ENCODE data around the gene PELI3.
A peak's percentile ranks its signal among the peaks of the same experiment; 100 is the strongest.
"Not testable (repeated sequence)": the region's sequence is repeated elsewhere in the genome, so short reads cannot be mapped to it uniquely, and the experiment has no call there.

PELI3 gene

GRCh38 chr11:66466225-66467033 is at the start of gene PELI3:
PELI3 (plus strand) TSS chr11:66466905; CDS start chr11:66468129, 1,224 bp downstream.
- DNase-seq: peak; percentile 66

- DNase-seq: no peak
Measured at GRCh38 chr11:66417000-66417399, 49.7 kb upstream of the PELI3 start.

- DNase-seq: peak; percentile 90
Measured at GRCh38 chr11:66418168-66418985, 48.3 kb upstream of the PELI3 start.

DNA sequence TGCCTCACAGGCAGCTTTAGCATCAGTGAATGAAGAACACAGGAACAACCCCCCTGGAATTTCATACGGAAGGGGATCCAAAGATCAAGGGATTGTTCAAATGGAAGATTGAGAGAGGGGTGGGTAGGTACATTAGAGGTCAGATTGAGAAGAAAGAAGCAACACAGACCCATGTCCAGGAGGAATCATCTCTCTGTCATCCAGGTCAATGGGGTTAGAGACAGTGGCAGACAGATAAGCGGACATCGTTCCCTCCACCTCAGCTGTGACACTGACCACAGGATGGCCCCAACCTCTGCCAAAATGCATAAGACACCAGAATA is 47.8 kb upstream of the PELI3 start:
- DNase-seq: no peak

DNA sequence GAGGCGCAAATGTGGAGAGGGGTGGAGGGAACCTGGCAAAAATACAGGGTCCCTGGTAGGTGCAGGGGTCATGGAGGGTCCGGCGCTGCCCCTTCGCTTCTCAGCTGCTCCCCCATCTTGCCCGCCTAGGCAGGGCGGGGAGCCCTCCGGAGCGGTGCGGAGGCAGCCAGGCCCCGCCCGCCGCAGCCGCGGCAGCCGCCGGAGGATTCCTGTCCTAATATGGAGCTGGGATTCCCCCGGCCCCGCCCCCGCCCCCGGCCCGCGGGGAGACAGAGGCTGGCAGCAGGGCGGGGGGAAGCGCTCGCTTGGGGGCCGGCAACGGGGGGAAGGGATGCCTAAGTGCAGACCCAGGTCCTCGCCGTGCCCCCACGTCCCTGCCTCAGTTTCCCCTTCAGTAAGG is 46.9 kb upstream of the PELI3 start:
- no peak for DNase-seq

- no peak for DNase-seq
Measured at GRCh38 chr11:66420671-66421476, 45.8 kb upstream of the PELI3 start, which contains the start of gene NPAS4. NPAS4 (plus strand) TSS chr11:66421035; CDS start chr11:66421180, 145 bp downstream.

- peak; percentile 83 for DNase-seq
Measured at GRCh38 chr11:66421492-66422205, 45.1 kb upstream of the PELI3 start.

- no peak for DNase-seq
Measured at GRCh38 chr11:66426314-66426713, 40.4 kb upstream of the PELI3 start.

DNA sequence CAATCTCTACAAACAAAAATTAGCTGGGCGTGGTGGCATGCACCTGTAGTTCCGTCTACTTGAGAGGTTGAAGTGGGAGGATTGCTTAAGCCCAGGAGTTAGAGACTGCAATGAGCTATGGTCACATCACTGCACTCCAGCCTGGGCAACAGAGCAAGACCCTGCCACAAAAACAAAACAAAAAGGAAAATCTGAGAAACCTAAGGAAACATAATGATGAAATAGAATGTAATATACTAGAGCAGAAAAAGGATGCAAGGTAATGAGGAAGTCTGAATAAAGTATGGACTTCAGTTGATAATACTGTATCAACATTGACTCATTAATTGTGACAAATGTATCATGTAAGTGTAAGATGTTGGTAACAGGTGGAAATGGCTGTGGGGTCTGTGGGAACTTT is 37.8 kb upstream of the PELI3 start:
- DNase-seq: no peak

- peak; percentile 54 for DNase-seq
Measured at GRCh38 chr11:66429983-66430602, 36.6 kb upstream of the PELI3 start.

- not testable (repeated sequence) for DNase-seq
Measured at GRCh38 chr11:66431287-66431686, 35.4 kb upstream of the PELI3 start.

DNA sequence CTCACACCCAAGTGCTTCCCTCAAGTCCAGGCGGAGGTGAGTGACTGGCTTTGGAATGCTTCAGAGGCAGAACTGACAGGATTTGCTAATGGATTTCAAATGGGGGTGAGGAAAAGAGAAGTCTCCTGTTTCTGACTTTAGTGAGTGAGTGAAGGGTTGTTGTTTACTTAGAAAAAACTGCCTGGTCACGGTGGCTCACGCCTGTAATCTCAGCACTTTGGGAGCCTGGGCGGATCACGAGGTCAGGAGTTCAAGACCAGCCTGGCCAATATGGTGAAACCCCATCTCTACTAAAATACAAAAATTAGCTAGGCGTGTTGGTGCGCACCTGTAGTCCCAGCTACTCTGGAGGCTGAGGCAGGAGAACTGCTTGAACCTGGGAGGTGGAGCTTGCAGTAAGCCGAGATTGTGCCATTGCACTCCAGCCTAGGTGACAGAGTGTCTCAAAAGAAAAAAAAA is 34.8 kb upstream of the PELI3 start:
- DNase-seq: not testable (repeated sequence)

- DNase-seq: no peak
Measured at GRCh38 chr11:66432597-66432996, 34.1 kb upstream of the PELI3 start.

DNA sequence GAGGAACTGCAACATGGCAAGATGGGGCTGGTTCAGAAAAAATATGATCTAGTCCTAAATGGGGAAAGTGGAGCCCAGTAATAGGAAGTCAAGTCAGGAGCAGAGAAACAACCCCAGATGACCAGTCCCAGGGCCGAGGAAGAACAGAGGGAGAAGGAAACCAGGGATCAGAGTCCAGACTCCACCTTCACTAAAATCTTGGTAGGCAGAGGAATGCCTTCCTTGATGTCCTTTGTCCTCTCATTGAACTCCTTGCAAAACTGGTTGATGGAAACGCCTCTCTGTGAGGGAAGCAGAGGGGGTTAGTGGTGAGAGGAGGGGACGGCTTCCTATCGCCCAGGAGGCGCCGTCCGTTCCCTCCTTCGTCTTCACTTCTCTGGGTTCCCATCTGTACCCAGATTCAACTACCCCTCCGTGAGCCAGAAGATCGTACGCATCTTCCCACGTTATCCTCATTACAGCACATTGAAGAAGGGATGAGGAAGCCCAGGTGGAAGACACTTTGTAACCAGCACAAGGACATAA is 28.7 kb upstream of the PELI3 start:
- DNase-seq: no peak

- peak; percentile 74 for DNase-seq
Measured at GRCh38 chr11:66438504-66439466, 27.9 kb upstream of the PELI3 start, which contains the start of gene MRPL11. MRPL11 (minus strand) TSS chr11:66438848; CDS start chr11:66438754, 94 bp downstream.

DNA sequence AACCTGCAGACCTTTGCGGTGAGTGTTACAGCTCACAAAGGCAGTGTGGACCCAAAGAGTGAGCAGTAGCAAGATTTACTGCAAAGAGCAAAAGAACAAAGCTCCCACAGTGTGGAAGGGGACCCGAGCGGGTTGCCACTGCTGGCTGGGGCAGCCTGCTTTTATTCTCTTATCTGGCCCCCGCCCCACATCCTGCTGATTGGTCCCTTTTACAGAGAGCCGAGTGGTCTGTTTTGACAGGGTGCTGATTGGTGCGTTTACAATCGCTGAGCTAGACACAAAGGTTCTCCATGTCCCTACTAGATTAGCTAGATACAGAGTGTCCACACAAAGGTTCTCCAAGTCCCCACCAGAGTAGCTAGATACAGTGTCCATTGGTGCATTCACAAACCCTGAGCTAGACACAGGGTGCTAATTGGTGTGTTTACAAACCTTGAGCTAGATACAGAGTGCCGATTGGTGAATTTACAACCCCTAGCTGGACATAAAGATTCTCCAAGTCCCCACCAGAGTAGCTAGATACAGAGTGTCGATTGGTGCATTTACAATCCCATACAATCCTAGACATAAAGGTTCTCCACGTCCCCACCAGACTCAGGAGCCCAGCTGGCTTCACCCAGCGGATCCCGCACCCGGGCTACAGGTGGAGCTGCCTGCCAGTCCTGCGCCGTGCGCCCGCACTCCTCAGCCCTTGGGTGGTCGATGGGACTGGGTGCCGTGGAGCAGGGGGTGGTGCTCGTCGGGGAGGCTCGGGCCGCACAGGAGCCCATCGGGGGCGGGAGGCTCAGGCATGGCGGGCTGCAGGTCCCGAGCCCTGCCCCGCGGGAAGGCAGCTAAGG is 26.4 kb upstream of the PELI3 start:
- not testable (repeated sequence) for DNase-seq

DNA sequence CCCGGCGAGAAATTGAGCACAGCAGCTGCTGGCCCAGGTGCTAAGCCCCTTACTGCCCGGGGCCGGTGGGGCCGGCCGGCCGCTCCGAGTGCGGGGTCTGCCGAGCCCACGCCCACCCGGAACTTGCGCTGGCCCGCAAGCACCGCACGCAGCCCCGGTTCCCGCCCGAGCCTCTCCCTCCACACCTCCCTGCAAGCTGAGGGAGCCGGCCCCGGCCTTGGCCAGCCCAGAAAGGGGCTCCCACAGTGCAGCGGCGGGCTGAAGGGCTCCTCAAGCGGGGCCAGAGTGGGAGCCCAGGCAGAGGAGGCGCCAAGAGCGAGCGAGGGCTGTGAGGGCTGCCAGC is 25.8 kb upstream of the PELI3 start:
- not testable (repeated sequence) for DNase-seq

GRCh38 chr11:66443602-66444001 is 23.1 kb upstream of the PELI3 start:
- DNase-seq: peak; percentile 16

GRCh38 chr11:66447012-66447411 is 19.7 kb upstream of the PELI3 start:
- DNase-seq: no peak

Data from amniotic stem cell (primary cell).